Lower lobe of right lung (tissue), 2 donors: ENCODE measurements around the gene KRTAP4-4. TPM values are rescaled to one million over a fixed set of nuclear protein-coding genes. Genes with fewer than 3 reads are reported as not detected.
"Not testable (repeated sequence)": the region's sequence is repeated elsewhere in the genome, so short reads cannot be mapped to it uniquely, and the experiment has no call there.

Source experiments
- ATAC-seq, 2 donors: fragments of 200-7000 bp; cut with Tn5 transposase; one replicate each; pipeline ENCODE4 v1.9.1; 2020 to 2022; ENCODE audit warnings: mild to moderate bottlenecking in 2 of 2, moderate library complexity in 2 of 2
- DNase-seq: peaks from one replicate; pipeline ENCODE4 v3.0.0-alpha.2; 2020
- H3K27ac ChIP-seq: fragments of 200-600 bp; one replicate; pipeline ENCODE4 v1.8.0; 2022
- H3K27me3 ChIP-seq: fragments of 200-600 bp; one replicate; pipeline ENCODE4 v1.8.0; 2022; ENCODE audit warnings: low read depth
- H3K36me3 ChIP-seq: fragments of 200-600 bp; one replicate; pipeline ENCODE4 v1.8.0; 2022; ENCODE audit warnings: mild to moderate bottlenecking
- H3K4me1 ChIP-seq: fragments of 200-600 bp; one replicate; pipeline ENCODE4 v1.8.0; 2022
- H3K4me3 ChIP-seq: fragments of 200-600 bp; one replicate; pipeline ENCODE4 v1.8.0; 2022; ENCODE audit warnings: mild to moderate bottlenecking
- H3K9me3 ChIP-seq: fragments of 200-600 bp; one replicate; pipeline ENCODE4 v1.8.0; 2022
- intact Hi-C: fragments of 100-400 bp; cut with DNase I; formaldehyde crosslinking; loops from one replicate; pipeline ENCODE4 v1.11.0; 2022
- total RNA-seq: library from RNA; stranded (reverse); fragmentation: NEBNext Ultra II Directional; extraction: Animal tissue kit (Norgen Biotek cat#: 25700); gene quantifications from one replicate; pipeline ENCODE4 v1.2.1, GENCODE V29; 2021
- TF ChIP-seq, protein P1 (sequence below): fragments of 200-600 bp; IDR thresholded peaks from one replicate; pipeline ENCODE4 v1.8.0; 2022; ENCODE audit warnings: antibody characterized with exemption, mild to moderate bottlenecking
- donor health status: DM: no; HTN: yes; CAD: no; lungs with severe emphysema.

The KRTAP4-4 gene
- total RNA-seq, 1 donor from 2014 or later, result not detected

DNA sequence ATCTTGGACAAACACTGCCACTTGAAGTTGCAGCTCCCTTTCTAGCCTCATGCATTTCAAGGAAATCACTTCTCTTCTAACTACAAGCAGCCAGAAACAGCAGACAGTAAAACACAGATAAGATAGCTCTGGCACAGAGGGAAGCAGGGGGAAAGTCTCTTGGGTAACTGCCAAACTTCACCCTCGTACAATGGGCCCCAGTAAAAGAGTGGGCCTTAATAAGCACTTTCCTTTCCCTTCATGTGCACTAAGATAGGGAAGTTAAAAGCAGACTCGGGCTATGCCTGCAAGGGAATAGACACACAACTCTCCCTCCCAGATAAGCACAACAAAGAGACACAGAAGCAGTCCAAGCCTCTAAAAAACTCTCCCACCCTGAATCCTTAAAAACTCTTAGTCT lies 6.7 kb downstream of the KRTAP4-4 start:
- H3K4me3 ChIP-seq, result no peak overlapping the region
- H3K27me3 ChIP-seq, result peaks cover 12% of the 10 kb centered on the region
- DNase-seq (no peak), ATAC-seq (no peak)
- no peaks in the 10 kb centered on the region for H3K4me1 ChIP-seq
- intact Hi-C loops, result no loop called here
- TF ChIP-seq, protein P1, sequence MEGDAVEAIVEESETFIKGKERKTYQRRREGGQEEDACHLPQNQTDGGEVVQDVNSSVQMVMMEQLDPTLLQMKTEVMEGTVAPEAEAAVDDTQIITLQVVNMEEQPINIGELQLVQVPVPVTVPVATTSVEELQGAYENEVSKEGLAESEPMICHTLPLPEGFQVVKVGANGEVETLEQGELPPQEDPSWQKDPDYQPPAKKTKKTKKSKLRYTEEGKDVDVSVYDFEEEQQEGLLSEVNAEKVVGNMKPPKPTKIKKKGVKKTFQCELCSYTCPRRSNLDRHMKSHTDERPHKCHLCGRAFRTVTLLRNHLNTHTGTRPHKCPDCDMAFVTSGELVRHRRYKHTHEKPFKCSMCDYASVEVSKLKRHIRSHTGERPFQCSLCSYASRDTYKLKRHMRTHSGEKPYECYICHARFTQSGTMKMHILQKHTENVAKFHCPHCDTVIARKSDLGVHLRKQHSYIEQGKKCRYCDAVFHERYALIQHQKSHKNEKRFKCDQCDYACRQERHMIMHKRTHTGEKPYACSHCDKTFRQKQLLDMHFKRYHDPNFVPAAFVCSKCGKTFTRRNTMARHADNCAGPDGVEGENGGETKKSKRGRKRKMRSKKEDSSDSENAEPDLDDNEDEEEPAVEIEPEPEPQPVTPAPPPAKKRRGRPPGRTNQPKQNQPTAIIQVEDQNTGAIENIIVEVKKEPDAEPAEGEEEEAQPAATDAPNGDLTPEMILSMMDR, result no peak
- H3K36me3 ChIP-seq, result no peaks in the 10 kb centered on the region
- H3K27ac ChIP-seq, result no peak overlapping the region
- H3K9me3 ChIP-seq, result no peaks in the 10 kb centered on the region

- Histone ChIP-seq H3K27ac (no peak overlapping the region), H3K36me3 (no peaks in the 10 kb centered on the region), H3K4me1 (no peaks in the 10 kb centered on the region), H3K4me3 (no peak overlapping the region), H3K9me3 (no peaks in the 10 kb centered on the region), H3K27me3 (peaks cover 7% of the 10 kb centered on the region)
- ATAC-seq (no peak), DNase-seq (no peak)
- TF ChIP-seq, protein P1, result no peak
- intact Hi-C loops, result no loop called here
Measured at GRCh38 chr17:41151525-41151924, 9.0 kb downstream of the KRTAP4-4 start.

GRCh38 chr17:41150026-41150425 lies 10.5 kb downstream of the KRTAP4-4 start:
- DNase-seq (no peak), ATAC-seq (no peak)
- Histone ChIP-seq H3K36me3 (no peaks in the 10 kb centered on the region), H3K9me3 (no peaks in the 10 kb centered on the region), H3K4me1 (no peaks in the 10 kb centered on the region), H3K27ac (no peak overlapping the region), H3K27me3 (peaks cover 4% of the 10 kb centered on the region), H3K4me3 (no peak overlapping the region)
- intact Hi-C loops, result no loop called here
- TF ChIP-seq, protein P1, result no peak

GRCh38 chr17:41149652-41149985 lies 10.9 kb downstream of the KRTAP4-4 start, which contains the start of gene KRTAP4-5:
TSS of gene KRTAP4-5 (minus strand) at chr17:41149825. CDS start at chr17:41149767, 58 bp downstream.
- Histone ChIP-seq H3K4me3 (no peak within 1 kb of the TSS), H3K36me3 (no peaks in the 10 kb centered on the region), H3K27me3 (peaks cover 4% of the 10 kb centered on the region), H3K9me3 (no peaks in the 10 kb centered on the region), H3K27ac (no peak within 1 kb of the TSS), H3K4me1 (no peaks in the 10 kb centered on the region)
- TF ChIP-seq, protein P1, result no peak
- ATAC-seq (no peak), DNase-seq (no peak)
- intact Hi-C loops, result no loop called here

GRCh38 chr17:41148971-41149651 lies 11.4 kb downstream of the KRTAP4-4 start:
- H3K4me1 ChIP-seq, H3K27me3 ChIP-seq, H3K27ac ChIP-seq, H3K4me3 ChIP-seq, DNase-seq, ATAC-seq, H3K36me3 ChIP-seq, intact Hi-C loops, H3K9me3 ChIP-seq: not testable (repeated sequence)

- H3K27me3 ChIP-seq, result no peaks in the 10 kb centered on the region
- H3K36me3 ChIP-seq, result no peaks in the 10 kb centered on the region
- H3K27ac ChIP-seq, result no peak overlapping the region
- H3K4me1 ChIP-seq, result no peaks in the 10 kb centered on the region
- DNase-seq (no peak), ATAC-seq (no peak)
- H3K9me3 ChIP-seq, result peaks cover 14% of the 10 kb centered on the region
- TF ChIP-seq, protein P1, result no peak
- no peak overlapping the region for H3K4me3 ChIP-seq
- intact Hi-C loops, result no loop called here
Measured at GRCh38 chr17:41147531-41148204, 12.9 kb downstream of the KRTAP4-4 start.
